ENCODE results near the gene SCGB3A2.

GRCh38 chr5:147836439-147836838, 42.1 kb upstream of the SCGB3A2 start:
- TF ChIP-seq CTCF (conservative IDR thresholded peaks at IDR 0.05; ENCODE audit: low read length) (no peak), EZH2phosphoT487 (IDR thresholded peaks at IDR 0.05; ENCODE audit: borderline replicate concordance, low read depth, low read length) (no peak)
